Gastroesophageal sphincter (tissue), 3 donors: ENCODE data around the gene ATP6V1E1.

Experiments used
- CTCF ChIP-seq, 4 experiments: fragments of 200-600 bp in 2 of 4; fragments of 450-650 bp in 2 of 4; sonication (generic) in 1 of 4; IDR thresholded peaks; one replicate each; pipeline ENCODE4 v1.5.1; 2017 to 2019; ENCODE audit warnings: antibody characterized with exemption in 4 of 4, mild to moderate bottlenecking in 2 of 4, moderate library complexity in 2 of 4
- POLR2A ChIP-seq, 2 donors: fragments of 450-650 bp; IDR thresholded peaks; one replicate each; pipeline ENCODE4 v1.6.1; 2017; ENCODE audit warnings: antibody characterized with exemption in 2 of 2, mild to moderate bottlenecking in 2 of 2, moderate library complexity in 1 of 2

- TF ChIP-seq CTCF (IDR thresholded peaks at IDR 0.05) (no peak), POLR2A (IDR thresholded peaks at IDR 0.05) (no peak)
These were observed 10.7 kb upstream of the ATP6V1E1 start for GRCh38 chr22:17639247-17639741.
